NCI-H146 treated with DMSO at 0.1 percent for 48 hours (cell line): ENCODE data around the gene SARNP.
A peak's percentile ranks its signal among the peaks of the same experiment; 100 is the strongest.

Experiments used
- DNase-seq: peaks from one replicate; lab custom pipeline; 2025; ENCODE audit not compliant: unreplicated experiment; lab: John Stamatoyannopoulos, UW

SARNP gene

GRCh38 chr12:55726971-55727370, 90.6 kb downstream of the SARNP start:
- DNase-seq, result no peak

GRCh38 chr12:55725556-55725955, 92.0 kb downstream of the SARNP start:
- no peak for DNase-seq

GRCh38 chr12:55724940-55725309, 92.6 kb downstream of the SARNP start:
- DNase-seq, result no peak

- DNase-seq, result peak; percentile 9
Observed at GRCh38 chr12:55724226-55724939, 93.1 kb downstream of the SARNP start.

DNA sequence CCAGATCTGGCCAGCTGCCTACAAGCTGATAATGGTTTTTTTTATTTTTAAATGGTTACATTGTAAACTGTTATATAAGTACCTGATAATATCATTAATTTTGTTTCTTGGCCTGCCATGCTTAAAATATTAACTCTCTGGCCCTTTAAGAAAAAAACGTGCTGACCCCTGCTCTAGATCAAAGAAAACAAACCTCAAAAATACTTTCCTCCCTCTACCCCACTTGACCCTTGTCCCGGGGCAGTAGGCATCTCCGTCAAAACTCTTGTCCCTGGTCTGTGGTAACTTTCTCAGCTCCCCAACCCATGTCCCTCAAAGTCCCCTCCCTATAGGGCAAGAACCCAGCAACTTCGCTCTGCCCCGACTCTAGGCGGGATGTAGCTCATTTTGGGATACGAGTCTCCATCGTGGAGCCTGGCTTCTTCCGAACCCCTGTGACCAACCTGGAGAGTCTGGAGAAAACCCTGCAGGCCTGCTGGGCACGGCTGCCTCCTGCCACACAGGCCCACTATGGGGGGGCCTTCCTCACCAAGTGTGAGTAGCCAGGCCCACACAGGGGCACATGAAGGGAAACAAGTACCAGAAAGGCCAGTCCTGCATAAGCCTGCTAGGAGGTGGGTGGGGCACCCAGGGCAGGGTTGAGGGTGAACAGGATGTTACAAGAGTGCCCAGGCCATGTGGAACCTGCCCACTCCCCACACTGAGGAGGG, 93.9 kb downstream of the SARNP start:
- no peak for DNase-seq

GRCh38 chr12:55722948-55723347, 94.6 kb downstream of the SARNP start:
- DNase-seq, result no peak

DNA sequence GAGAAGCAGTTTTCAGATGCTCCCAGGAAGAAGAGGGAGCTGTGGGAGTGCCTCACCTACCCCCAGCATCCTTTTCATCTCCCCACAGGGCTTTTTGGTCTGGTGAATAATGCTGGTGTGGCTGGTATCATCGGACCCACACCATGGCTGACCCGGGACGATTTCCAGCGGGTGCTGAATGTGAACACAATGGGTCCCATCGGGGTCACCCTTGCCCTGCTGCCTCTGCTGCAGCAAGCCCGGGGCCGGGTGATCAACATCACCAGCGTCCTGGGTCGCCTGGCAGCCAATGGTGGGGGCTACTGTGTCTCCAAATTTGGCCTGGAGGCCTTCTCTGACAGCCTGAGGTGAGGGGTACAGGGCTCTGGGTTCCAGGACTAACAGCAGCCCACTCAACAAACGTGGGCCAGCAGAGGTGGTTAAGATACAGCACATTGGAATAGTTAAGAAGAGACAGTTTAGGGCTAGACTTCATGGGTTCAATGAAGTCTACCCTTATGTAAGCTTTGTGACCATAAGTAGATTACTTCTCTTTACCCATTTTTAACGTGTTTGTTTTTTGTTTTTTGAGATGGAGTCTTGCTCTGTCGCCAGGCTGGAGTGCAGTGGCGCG, 95.8 kb downstream of the SARNP start:
- no peak for DNase-seq

DNA sequence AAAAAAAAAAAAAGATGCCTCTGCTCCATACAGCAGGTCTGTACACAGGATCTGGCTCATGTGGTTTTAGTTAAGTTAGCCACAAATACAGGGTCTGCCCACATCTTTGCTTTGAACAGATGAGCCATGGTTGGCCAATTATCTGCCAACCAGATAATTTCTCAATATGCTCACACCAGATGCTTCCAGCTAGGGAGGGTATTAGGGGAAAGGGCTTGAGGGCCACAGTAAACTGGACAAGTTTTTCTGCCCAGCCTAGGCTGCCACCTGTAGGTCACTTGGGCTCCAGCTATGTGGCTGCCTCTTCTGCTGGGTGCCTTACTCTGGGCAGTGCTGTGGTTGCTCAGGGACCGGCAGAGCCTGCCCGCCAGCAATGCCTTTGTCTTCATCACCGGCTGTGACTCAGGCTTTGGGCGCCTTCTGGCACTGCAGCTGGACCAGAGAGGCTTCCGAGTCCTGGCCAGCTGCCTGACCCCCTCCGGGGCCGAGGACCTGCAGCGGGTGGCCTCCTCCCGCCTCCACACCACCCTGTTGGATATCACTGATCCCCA, 96.6 kb downstream of the SARNP start:
- no peak for DNase-seq

GRCh38 chr12:55720071-55720564, 97.4 kb downstream of the SARNP start, which contains the start of gene RDH5:
TSS of gene RDH5 (plus strand) at chr12:55720393. CDS start at chr12:55721185, 792 bp downstream.
- no peak for DNase-seq

- DNase-seq, result no peak
Observed at GRCh38 chr12:55719371-55719770, 98.2 kb downstream of the SARNP start.

DNA sequence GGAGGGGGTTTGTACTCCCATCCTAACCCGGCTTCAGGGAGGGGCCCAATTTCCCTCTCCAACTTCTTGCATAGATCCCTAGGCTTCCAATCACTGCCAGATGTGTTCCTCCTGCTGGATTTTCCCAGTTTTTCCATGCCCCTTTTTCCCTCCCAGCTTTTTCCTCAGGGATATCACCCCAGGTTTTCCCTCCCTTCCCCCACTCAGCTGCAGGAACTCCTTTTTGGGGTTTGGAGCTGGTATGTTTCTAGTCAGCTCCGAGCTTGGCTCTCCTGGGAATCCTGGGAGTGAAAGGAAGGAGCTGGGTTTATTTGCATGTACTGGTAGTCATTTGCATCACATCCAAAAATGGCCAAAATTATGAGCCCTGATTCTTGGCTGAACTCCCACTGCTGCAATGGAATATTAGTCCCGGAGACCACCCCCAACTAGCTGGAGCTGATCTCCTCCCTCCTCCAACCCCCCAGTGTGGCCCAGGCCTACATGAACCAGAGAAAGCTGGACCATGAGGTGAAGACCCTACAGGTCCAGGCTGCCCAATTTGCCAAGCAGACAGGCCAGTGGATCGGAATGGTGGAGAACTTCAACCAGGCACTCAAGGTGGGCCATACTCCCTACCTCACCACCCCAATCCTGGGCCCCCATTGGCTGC, 98.8 kb downstream of the SARNP start:
- DNase-seq, result no peak

DNA sequence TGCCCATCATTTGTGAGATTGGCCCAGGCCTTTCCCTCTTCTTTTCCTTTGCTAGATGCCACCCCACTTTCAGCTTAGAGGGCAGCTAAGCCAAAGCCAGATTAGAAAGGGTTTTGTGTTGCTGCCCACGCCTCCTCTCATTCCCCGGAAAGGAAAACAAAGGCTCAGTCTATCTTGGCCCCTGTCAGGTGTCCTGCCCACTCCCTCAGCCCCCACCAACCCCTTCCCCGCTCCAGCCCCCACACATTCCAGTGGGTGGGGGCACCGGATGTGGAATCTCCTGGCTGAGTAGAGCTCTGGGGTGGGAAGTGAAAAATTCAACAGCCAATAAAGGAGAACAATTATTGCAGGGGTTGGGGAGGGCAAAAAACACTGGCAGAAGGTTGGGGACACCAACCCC, 99.5 kb downstream of the SARNP start:
- no peak for DNase-seq

DNA sequence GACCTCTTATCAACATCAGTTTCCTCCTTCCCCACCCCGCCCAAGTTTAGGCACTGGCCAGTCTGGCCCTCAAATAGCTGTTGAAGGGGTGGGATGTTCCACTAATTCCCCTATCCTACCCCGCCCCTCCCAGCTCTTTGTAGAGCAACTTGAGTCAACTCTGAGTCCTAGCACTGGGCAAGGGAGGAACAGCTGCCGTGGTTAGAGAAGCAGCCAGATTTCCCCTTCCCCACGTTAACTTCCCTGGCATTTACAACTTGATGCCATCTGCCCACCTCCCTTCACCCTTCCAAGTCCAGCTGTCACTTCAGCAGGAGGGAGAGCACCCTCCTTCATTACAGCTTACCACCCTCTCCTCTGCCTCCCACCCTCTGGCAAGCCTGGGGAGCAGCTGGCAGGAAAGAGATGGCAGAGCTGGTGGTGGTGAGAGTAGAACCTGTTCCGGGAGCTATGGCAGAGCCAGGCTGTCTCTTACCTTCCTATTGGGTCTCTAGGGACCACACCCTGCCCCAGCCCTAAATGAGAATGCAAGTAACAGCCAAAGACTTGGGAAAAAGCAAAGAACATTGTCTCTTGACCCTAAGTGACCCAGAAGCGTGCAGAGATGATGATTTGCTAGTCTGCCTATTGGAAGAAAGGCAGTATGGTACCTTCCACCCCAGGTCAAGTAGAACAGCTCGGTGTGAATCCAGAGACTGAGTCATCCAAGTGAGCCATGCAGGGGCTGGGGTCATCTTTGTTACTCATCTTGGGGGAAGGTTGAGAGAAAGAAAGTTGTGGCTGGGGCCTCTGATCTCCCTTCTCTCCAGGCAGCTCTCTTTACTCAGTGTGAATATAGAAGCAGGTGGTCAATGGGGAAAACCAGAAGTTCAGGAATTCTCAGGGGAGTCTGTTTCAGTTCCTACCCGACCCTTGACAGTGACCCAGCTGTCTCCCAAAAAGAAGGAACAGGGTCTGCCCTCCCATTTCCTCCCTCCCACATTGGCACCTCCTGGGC, 100.2 kb downstream of the SARNP start:
- DNase-seq, result no peak

DNA sequence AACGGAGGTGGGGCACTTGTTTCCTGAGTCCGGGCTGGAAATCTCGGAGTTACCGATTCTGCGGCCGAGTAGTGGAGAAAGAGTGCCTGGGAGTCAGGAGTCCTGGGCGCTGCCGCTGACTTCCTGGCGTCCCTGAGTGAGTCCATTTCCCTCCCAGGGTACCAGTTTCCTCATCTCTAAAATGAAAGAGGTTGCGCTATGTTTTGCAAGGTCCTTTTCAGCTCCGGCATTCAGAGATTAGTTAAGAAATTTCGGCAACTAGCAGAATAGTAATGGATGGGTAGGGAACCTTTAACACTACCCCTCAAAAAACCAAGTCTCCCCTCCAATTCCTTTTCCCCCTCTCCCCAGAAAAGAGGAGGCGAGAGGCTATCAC, 101.0 kb downstream of the SARNP start:
- no peak for DNase-seq

DNA sequence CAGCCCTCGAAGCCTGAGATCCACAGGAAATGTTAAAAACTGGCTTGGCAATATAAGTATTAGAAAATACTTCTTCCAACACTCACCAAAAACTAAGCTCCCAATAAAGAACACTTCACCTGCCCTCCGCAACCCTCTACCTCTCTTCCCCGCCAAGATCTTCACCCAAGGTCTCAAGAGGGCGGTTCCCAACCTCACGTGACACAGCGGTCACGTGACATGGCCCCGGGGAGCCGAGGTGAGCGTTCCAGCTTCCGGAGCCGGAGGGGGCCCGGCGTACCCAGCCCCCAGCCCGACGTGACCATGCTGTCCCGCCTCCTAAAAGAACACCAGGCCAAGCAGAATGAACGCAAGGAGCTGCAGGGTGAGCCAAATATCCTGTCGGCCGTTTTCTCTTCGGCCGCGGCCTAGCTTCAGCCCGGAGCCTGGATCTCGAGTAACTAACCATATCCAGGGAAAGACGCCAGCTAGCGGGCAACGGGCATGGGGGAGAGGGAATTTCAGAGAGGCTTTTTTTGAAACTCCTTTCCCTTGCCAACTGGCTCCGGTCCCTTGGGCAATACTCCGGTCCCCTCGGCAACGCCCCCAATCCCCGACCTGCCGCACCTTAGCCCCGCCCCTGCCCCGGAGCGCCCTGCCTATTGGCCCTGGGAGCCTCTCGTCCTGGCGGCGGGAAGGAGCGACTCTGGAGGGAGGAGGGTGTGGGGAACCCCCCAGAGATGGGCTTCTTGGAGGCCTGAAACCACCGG, 101.5 kb downstream of the SARNP start, which contains the start of gene BLOC1S1:
BLOC1S1 (plus strand) TSS at position 214 of the 749 bp plus-strand sequence; CDS start at position 220, 6 bp downstream.
- DNase-seq, result peak; percentile 81

GRCh38 chr12:55715169-55715764, 102.3 kb downstream of the SARNP start:
- DNase-seq, result no peak

GRCh38 chr12:55713721-55714120, 103.8 kb downstream of the SARNP start:
- DNase-seq, result no peak

DNA sequence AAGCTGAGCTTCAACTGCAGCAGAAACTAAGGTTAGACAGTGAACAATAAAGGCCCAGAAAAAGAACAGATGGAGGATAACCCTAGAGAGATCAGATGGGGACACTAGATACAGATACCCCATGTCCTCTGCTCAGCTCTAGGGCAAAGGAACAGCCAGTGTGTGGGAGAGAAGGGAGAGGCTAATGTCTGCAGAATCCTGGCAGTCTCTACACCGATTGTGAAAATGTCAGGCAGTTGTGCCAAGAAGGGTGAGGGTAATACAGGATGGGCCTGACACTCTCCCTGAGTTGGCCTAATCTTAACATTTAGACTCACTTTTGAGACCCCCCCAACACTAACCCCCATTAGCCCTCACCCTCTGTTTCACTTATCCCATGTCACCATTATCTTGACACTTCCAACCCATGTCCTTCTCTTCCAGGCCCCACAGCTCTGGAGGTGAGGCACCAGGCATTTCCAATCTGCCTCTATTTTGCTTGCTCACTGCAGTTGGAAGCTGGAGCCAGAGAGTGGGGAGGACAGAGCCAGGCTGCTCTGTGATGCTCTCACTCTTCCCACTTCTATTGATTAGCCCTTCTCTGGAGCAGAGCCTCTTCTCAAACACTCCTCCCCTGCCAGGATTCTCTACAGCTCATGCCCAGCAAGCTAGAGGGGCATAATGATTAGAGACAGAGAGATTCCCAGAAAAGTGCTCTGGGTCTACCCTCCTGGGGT, 104.7 kb downstream of the SARNP start:
- DNase-seq, result no peak
